ENCODE measurements around the gene DCPS. TPM values are rescaled to one million over a fixed set of nuclear protein-coding genes. Genes with fewer than 3 reads are reported as not detected.
"Not testable (repeated sequence)": the region's sequence is repeated elsewhere in the genome, so short reads cannot be mapped to it uniquely, and the experiment has no call there.

Gene DCPS
- total RNA-seq, 2 experiments from 2014 or later, result 29.1 to 29.3 TPM

DNA sequence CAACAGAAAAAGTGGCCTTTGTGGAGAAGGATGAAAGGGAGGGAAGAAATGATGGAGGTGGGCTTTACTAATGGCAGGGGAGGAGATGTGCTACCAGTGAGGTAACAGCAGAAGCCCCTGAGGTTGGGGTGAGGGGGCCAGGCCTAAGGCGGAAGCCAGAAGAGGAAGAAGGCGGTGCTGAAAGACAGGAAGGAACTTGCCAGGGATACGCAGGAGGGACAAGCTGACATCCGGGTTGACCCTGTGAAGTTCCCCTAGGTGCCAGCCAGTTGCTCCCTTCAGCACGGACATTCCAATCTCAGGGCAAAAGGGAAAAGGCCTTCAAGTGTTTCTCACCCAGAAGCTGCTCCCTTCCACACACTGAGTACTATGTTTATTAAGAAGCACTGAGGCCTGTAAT lies 23.3 kb upstream of the DCPS start:
- Mint-ChIP-seq H3K27me3 (no peaks in the 10 kb centered on the region), H3K4me3 (no peak overlapping the region), H3K9me3 (no peaks in the 10 kb centered on the region), H3K4me1 (peaks cover 33% of the 10 kb centered on the region), H3K27ac (peak overlapping the region; percentile 48), H3K36me3 (peaks cover 21% of the 10 kb centered on the region)
- DNase-seq, result no peak

DNA sequence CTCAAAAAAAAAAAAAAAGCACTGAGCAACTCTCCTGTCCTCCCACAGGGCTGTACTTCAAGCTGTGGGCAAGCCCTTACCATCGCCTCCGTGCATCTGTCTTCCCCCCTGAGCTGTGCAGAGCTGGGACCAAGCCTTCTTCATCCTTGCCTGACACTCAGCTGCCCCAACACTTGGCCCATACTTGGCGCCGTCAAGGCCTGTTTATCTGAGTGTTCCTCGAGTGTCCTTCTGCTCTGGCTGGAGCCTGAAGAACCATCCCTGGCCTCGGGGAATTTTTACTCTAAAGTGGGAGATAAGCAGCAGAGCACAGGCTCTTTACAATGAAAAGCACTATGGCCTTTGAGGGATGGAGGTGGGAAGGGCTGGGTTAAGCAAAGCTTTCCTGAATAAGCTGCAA lies 22.6 kb upstream of the DCPS start:
- H3K27ac Mint-ChIP-seq, result peak overlapping the region; percentile 5
- no peaks in the 10 kb centered on the region for H3K27me3 Mint-ChIP-seq
- DNase-seq, result no peak
- H3K36me3 Mint-ChIP-seq, result peaks cover 16% of the 10 kb centered on the region
- no peaks in the 10 kb centered on the region for H3K9me3 Mint-ChIP-seq
- H3K4me3 Mint-ChIP-seq, result peak overlapping the region; percentile 22
- peaks cover 33% of the 10 kb centered on the region for H3K4me1 Mint-ChIP-seq

DNA sequence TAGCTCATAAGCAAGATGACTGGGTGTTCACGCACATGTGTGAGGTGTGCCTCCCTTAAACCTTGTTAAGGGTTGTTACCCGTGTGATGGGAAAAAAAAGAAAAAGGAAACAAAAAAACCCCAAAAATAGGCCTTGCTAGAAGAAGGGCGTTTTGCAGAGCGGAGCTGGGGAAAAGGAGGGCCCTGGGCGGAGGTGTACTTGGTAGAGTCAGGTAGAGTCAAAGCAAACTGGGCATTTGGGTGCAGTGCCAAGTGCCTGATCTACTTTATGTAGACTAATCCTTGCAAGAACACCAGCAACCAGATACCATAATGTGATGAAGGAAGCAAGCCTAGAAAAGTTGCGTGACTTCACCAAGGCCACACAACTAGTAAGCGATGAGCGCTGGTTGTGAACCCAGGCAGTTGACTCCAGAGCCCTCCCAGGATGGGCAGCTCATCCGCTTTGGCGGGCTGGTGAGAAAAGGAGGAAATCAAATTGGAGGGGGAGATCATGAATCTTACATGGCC lies 22.1 kb upstream of the DCPS start:
- Mint-ChIP-seq H3K27me3 (no peaks in the 10 kb centered on the region), H3K4me1 (peaks cover 35% of the 10 kb centered on the region), H3K27ac (peak overlapping the region; percentile 8), H3K9me3 (no peaks in the 10 kb centered on the region), H3K4me3 (peak overlapping the region; percentile 85), H3K36me3 (peaks cover 16% of the 10 kb centered on the region)
- DNase-seq, result no peak

DNA sequence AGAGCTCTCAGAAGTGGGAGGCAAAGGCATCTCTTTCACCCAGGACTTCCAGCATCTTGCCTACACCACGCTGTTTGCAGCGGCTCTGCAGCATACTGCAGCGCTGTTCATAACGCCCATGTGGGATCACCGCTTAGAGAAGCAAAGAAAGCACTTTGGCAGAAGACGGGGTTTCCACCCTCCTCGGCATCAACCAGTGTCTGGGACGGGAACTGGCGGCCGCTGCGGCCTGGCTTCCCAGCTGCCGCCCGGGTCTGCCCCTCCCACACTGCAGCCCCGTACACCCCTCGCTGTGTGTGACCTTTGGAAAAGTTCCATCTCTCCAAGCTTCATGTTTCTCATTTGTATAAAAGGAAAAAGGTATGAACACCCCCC lies 21.5 kb upstream of the DCPS start:
- Mint-ChIP-seq H3K27ac (peak overlapping the region; percentile 91), H3K4me3 (peak overlapping the region; percentile 85), H3K4me1 (peaks cover 38% of the 10 kb centered on the region)

DNA sequence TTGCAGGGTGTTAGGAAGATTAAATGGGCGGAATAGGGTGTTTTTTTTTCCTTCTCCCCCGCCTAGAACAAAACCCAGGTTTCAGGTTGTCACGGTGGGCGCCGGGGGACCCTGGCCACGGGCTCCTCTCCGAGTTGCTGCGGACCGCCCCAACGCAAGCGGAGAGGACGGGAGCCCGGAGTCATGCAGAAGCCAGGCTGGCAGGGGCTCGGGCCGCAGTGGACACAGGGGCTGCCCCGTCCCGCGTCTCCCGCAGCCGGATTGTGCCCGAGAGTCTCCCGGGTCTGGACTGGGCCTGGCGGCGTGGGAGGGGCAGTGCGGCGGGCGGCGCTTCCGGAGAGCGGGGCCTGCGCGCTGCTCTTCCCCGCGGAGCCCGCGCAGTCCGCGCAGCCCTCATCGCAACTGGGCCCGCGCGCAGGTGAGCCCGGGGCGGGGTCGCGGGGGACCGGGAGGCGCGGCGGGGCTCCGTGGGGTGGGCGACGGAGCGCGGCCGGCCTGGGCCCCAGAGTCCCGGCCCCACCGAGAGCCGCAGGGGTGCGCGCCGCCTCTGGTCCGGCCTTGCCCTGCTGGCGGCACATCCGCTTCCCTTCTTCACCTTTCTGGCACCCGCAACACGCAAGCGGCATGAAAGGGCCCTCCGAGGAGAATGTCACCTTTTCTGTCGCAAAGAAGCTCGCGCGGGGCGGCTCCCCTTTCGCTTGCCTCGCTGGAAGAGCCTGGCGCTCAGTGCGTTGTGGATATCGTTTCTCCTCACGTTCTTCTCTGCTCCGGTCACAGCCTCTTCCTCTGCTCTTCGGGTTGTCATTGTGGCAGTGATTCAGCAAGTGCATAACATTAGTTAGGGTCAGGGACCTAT lies 20.9 kb upstream of the DCPS start, which contains the start of gene TIRAP:
Gene TIRAP, plus strand, starts transcription at position 358 of the 856 bp plus-strand sequence. CDS start 7,802 bp downstream, outside the sequence.
- peaks cover 39% of the 10 kb centered on the region for H3K4me1 Mint-ChIP-seq
- DNase-seq, result peak; percentile 66

More for the DNA sequence above, 21.5 kb upstream of the DCPS start:
- DNase-seq, result peak; percentile 39
- Mint-ChIP-seq H3K36me3 (peaks cover 16% of the 10 kb centered on the region), H3K9me3 (no peaks in the 10 kb centered on the region), H3K27me3 (no peaks in the 10 kb centered on the region)

DNA sequence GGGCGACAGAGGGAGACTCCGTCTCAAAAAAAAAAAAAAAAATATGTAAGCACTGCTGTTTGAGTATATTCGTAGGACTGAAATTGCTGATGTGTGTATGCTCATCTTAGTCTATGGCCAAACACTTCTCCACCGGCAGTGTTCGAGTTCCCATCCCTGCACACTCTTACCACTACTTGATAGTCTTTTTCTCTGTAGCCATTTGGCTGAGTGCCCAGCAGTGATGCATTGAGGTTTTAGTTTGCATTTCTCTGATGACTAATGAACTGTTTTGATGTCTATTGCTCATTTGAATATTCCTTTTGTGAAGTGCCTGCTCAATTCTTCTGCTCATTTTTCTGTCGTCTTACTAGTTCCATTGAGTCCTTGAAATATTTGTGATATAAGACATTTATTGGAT lies 19.0 kb upstream of the DCPS start:
- no peaks in the 10 kb centered on the region for H3K27me3 Mint-ChIP-seq
- peak overlapping the region; percentile 64 for H3K27ac Mint-ChIP-seq
- peak overlapping the region; percentile 62 for H3K4me3 Mint-ChIP-seq
- peaks cover 44% of the 10 kb centered on the region for H3K4me1 Mint-ChIP-seq
- no peaks in the 10 kb centered on the region for H3K9me3 Mint-ChIP-seq
- peaks cover 2% of the 10 kb centered on the region for H3K36me3 Mint-ChIP-seq
- peak; percentile 85 for DNase-seq

More for the DNA sequence above, 20.9 kb upstream of the DCPS start, which contains the start of gene TIRAP:
- Mint-ChIP-seq H3K4me3 (peak within 1 kb of the TSS; percentile 94), H3K27me3 (no peaks in the 10 kb centered on the region), H3K9me3 (no peaks in the 10 kb centered on the region), H3K27ac (peak within 1 kb of the TSS; percentile 91), H3K36me3 (peaks cover 13% of the 10 kb centered on the region)

DNA sequence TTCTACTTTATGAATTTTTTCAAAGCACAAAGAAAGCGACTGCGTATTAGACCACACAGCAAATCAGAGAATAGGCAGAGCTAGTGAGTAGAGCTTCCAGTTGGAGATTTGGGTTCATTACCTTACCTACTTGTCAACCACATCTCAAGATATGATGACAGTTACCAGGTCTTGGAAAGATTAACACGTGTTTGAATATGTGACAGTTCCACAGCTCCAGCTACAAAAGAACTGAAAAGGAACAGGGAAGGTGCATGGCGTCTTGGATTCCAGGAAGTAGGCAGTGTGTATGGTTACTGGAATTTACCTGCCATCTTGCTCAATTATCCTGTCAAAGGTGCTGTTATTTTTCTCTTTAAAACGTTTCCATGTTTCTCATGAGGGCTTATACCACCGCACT lies 15.6 kb upstream of the DCPS start:
- H3K27ac Mint-ChIP-seq, result peak overlapping the region; percentile 48
- H3K27me3 Mint-ChIP-seq, result no peaks in the 10 kb centered on the region
- H3K4me1 Mint-ChIP-seq, result peaks cover 30% of the 10 kb centered on the region
- H3K36me3 Mint-ChIP-seq, result peaks cover 2% of the 10 kb centered on the region
- no peaks in the 10 kb centered on the region for H3K9me3 Mint-ChIP-seq
- no peak overlapping the region for H3K4me3 Mint-ChIP-seq
- DNase-seq, result no peak

DNA sequence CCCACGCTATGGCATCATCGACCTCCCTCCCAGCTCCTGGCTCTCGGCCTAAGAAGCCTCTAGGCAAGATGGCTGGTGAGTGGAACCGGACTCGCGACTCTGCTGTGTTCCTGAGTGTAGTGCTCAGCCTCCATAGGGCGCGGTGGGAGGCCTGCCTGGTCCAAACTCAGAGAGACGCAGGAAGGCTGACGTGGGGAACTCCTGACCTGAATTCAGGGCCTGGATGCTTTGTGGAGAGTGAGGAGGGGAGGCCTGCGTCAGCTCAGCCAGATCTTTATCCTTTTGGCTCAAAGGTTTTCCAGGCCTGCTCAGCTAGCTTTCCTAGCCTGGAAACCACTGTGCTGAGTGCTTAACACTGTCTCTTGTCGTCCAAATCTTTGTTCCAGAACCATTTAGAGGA lies 13.0 kb upstream of the DCPS start:
- Mint-ChIP-seq H3K27me3 (no peaks in the 10 kb centered on the region), H3K4me1 (peaks cover 21% of the 10 kb centered on the region)

DNA sequence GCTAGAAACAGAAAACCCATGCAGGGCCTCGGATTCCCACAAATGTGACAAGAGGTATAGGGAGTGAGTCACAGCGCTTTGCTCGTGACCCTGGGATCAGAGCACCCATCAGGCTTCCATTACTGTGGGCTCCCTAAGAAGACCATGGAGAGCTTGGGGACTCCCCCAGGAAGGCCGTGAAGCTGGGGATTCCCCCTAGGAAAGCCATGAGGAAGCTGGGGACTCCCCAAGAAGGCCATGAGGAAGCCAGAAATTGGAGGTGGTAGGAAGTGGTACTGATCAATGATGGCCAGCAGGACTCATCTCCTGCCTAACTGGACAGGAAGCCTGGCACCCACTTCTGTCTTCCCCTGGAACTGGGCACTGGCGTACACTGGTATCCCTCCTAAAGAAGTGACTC lies 10.1 kb upstream of the DCPS start:
- Mint-ChIP-seq H3K4me1 (peaks cover 11% of the 10 kb centered on the region), H3K27ac (peak overlapping the region; percentile 26), H3K36me3 (peaks cover 15% of the 10 kb centered on the region), H3K4me3 (no peak overlapping the region), H3K9me3 (no peaks in the 10 kb centered on the region), H3K27me3 (no peaks in the 10 kb centered on the region)
- no peak for DNase-seq

More for the DNA sequence above, 13.0 kb upstream of the DCPS start:
- no peak for DNase-seq
- Mint-ChIP-seq H3K4me3 (no peak overlapping the region), H3K36me3 (peaks cover 10% of the 10 kb centered on the region), H3K9me3 (no peaks in the 10 kb centered on the region), H3K27ac (no peak overlapping the region)

DNA sequence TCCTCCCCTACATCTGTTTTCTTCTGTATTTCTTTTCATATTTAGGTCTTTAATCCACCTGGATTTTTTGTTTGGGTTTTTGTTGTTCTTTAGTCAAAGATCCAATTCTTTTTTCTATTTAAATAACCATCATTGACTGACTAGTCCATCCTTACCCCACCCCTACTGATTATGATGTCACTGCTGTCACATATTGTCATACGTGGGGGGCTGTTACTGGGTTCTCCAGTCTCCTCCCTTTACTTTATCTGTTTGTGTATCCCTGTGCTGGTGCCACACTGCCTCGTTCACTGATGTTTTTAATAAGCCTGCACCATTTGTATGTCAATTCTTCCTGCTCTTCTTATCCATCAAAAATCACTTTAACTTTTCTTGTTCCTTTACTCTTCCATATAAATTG lies 6.9 kb upstream of the DCPS start:
- H3K4me1 Mint-ChIP-seq, result peaks cover 11% of the 10 kb centered on the region
- no peak for DNase-seq
- H3K27ac Mint-ChIP-seq, result no peak overlapping the region
- peaks cover 24% of the 10 kb centered on the region for H3K36me3 Mint-ChIP-seq
- no peak overlapping the region for H3K4me3 Mint-ChIP-seq
- no peaks in the 10 kb centered on the region for H3K27me3 Mint-ChIP-seq
- H3K9me3 Mint-ChIP-seq, result no peaks in the 10 kb centered on the region

DNA sequence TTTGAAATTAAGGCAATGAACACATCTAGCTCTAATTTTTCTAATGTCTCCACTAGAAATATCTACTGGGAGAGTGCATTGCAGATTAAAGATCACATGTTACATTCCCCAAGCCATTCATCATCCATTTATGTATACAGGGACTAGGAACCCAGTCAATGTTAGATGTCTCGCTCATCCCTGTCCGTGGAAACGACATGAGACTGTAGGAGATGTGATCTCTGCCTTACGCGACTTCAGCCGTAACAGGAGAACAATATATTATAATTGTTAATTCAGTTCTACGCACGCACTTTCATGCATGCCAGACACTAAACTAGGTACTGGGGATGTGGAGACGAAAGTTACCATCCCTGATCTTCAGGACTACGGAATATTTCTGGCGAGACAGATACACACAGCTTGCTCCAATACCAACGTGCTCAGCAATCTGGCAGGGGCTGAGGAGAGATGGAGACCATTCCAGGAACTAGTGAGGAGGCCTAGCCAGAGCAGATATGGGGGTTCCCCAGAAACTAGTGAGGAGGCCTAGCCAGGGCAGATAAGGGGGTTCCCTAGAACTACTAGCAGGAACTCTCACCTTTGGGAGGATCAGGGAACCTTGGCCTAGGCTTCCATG lies 706 bp downstream of the DCPS start:
- H3K27ac Mint-ChIP-seq, result peak overlapping the region; percentile 100
- H3K4me3 Mint-ChIP-seq, result peak overlapping the region; percentile 97
- peaks cover 21% of the 10 kb centered on the region for H3K4me1 Mint-ChIP-seq
- H3K36me3 Mint-ChIP-seq, result peaks cover 32% of the 10 kb centered on the region
- H3K27me3 Mint-ChIP-seq, result no peaks in the 10 kb centered on the region
- DNase-seq, result no peak
- H3K9me3 Mint-ChIP-seq, result peaks cover 3% of the 10 kb centered on the region

DNA sequence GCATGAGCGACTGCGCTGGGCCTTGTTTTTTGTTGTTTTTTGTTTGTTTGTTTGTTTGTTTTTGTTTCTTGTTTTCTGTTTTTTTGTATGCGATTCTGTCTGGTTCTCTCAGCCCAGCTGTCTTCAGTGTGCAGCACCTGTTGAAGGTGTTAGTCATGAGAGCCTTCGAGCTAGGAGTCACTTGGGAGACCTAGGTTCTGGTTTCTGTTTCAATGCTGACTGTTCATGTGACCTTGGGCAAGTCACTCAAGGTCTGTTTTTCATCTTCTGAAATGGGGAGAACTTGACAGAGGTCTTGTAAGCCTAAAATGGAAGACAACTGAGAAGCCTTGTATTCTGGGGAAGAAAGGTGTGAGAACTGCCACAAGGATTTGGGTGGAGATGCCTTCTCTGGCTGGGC lies 1.8 kb downstream of the DCPS start:
- H3K27ac Mint-ChIP-seq, result peak overlapping the region; percentile 69
- peaks cover 3% of the 10 kb centered on the region for H3K9me3 Mint-ChIP-seq
- H3K27me3 Mint-ChIP-seq, result no peaks in the 10 kb centered on the region
- H3K4me1 Mint-ChIP-seq, result peaks cover 23% of the 10 kb centered on the region
- peaks cover 32% of the 10 kb centered on the region for H3K36me3 Mint-ChIP-seq
- DNase-seq, result no peak
- peak overlapping the region; percentile 70 for H3K4me3 Mint-ChIP-seq

DNA sequence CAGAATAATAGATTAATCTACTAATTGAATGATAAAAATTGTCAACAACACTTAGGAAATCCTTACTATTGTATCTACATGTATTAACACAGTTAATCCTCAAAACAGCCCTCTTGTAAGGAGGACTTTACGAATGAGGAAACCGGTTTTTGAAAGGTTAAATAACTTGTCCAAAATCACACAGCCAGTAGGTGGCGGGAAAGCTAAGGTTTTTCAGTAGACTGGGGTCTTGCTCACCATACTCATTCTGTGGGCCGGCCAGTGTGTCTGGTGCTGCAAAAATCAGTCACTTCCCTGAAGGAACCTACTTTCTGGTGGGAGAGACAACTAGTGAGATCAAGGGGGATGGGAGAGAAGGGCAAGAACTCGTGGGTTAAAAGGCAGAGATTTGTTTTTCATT lies 3.8 kb downstream of the DCPS start:
- H3K4me3 Mint-ChIP-seq, result no peak overlapping the region
- H3K36me3 Mint-ChIP-seq, result peaks cover 21% of the 10 kb centered on the region
- DNase-seq, result no peak
- H3K27me3 Mint-ChIP-seq, result no peaks in the 10 kb centered on the region
- no peak overlapping the region for H3K27ac Mint-ChIP-seq
- H3K9me3 Mint-ChIP-seq, result peaks cover 3% of the 10 kb centered on the region
- H3K4me1 Mint-ChIP-seq, result peaks cover 21% of the 10 kb centered on the region

DNA sequence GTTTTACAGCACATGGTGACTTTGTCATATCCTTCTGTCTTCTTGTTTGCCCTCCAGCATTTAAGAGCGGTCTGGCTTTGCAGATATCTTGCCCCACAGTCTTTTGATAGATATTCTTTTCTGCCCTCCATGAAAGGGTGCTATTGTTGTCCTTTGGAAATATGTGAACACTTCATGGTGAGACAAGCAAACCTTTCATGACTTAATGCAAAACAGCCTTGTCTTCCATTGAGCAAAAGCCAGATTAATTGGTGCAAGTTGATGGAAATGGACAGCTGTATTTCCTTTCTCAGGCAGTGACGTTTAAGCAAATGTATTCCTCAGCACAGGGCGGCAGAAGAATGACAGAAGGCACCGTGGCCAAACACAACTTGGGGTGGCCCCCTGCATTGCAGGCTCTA lies 4.4 kb downstream of the DCPS start:
- Mint-ChIP-seq H3K36me3 (peaks cover 15% of the 10 kb centered on the region), H3K4me3 (no peak overlapping the region), H3K4me1 (peaks cover 20% of the 10 kb centered on the region), H3K27me3 (no peaks in the 10 kb centered on the region), H3K9me3 (peaks cover 3% of the 10 kb centered on the region), H3K27ac (no peak overlapping the region)
- DNase-seq, result no peak

DNA sequence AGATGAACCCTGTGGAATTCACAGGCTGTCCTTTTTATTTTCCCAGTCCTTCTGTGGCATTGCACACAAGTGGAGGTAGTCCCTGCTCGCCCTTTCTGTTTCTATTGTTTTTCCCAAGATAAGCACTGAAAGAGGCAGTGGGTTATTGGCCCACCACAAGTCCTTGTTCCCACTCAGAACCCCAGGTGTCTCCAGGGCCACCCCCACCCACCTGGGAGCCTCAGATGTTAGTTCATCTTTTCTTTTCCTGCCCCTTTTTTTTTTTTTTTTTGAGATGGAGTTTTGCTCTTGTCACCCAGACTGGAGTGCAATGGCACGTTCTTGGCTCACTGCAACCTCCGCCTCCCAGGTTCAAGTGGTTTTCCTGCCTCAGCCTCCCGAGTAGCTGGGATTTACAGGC lies 4.9 kb downstream of the DCPS start:
- Mint-ChIP-seq H3K4me1 (peaks cover 20% of the 10 kb centered on the region), H3K36me3 (peaks cover 12% of the 10 kb centered on the region)
- not testable (repeated sequence) for DNase-seq, H3K4me3 Mint-ChIP-seq, H3K27me3 Mint-ChIP-seq, H3K9me3 Mint-ChIP-seq, H3K27ac Mint-ChIP-seq
